HepG2 (cell line): ENCODE measurements around the gene GBX1. TPM values are rescaled to one million over a fixed set of nuclear protein-coding genes. Genes with fewer than 3 reads are reported as not detected.

ENCODE experiments used
- HOXA3 ChIP-seq: sonication (generic); formaldehyde crosslinking; IDR thresholded peaks from 2 replicates; pipeline ENCODE4 v1.5.0; 2020; ENCODE audit warnings: missing genetic modification reagents
- REXO4 ChIP-seq: sonication (generic); formaldehyde crosslinking; IDR thresholded peaks from 2 replicates; pipeline ENCODE4 v1.8.0; 2022; ENCODE audit warnings: missing genetic modification reagents, mild to moderate bottlenecking, borderline replicate concordance
- SOX6 ChIP-seq, 2 experiments: fragments of 450-650 bp in 1 of 2; sonication (generic) in 1 of 2; formaldehyde crosslinking in 1 of 2; IDR thresholded peaks; 2 replicates each; pipeline versions ENCODE4 v1.4.0 to v1.6.1; 2017 to 2020; ENCODE audit warnings: antibody characterized with exemption in 1 of 2, mild to moderate bottlenecking in 1 of 2, missing genetic modification reagents in 1 of 2
- XBP1 ChIP-seq: sonication (generic); formaldehyde crosslinking; IDR thresholded peaks from 2 replicates; pipeline ENCODE4 v1.5.0; 2020; ENCODE audit warnings: missing genetic modification reagents
- ZFP36 ChIP-seq: fragments of 150-350 bp; IDR thresholded peaks from 2 replicates; pipeline ENCODE4 v1.6.1; 2018; ENCODE audit warnings: borderline replicate concordance, low read length, low read depth; ENCODE audit not compliant: partially characterized antibody
- ZNF20 ChIP-seq: sonication (generic); formaldehyde crosslinking; IDR thresholded peaks from 2 replicates; pipeline ENCODE4 v1.4.0; 2020; ENCODE audit warnings: mild to moderate bottlenecking, moderate library complexity, missing genetic modification reagents
- ZNF263 ChIP-seq: sonication (generic); formaldehyde crosslinking; IDR thresholded peaks from 2 replicates; pipeline ENCODE4 v1.4.0; 2020; ENCODE audit warnings: missing genetic modification reagents
- ZNF460 ChIP-seq: sonication (generic); formaldehyde crosslinking; IDR thresholded peaks from 2 replicates; pipeline ENCODE4 v1.5.1; 2020; ENCODE audit warnings: missing genetic modification reagents, mild to moderate bottlenecking, borderline replicate concordance
- polyA plus RNA-seq, 8 experiments: library from polyadenylated mRNA; depleted of rRNA in 3 of 8; stranded (reverse) in 7 of 8; unstranded in 1 of 8; fragments of >200 nt; fragmentation: Illumina TruSeq in 4 of 8; extraction: Trizol in 4 of 8; gene quantifications; 2 replicates each; pipeline versions ENCODE4 v1.2.1 to v1.2.3, GENCODE V29; 2011 to 2016; ENCODE audit warnings: low read depth in 4 of 8, missing spikeins in 1 of 8, mixed read lengths in 1 of 8; ENCODE audit not compliant: insufficient read depth in 1 of 8
- total RNA-seq, 5 experiments: library from RNA; depleted of rRNA; stranded (reverse); fragments of >200 nt; fragmentation: Illumina TruSeq; extraction: Trizol; gene quantifications; 2 replicates each; pipeline ENCODE4 v1.2.3, GENCODE V29; 2016; ENCODE audit warnings: low read depth in 1 of 5
- TF ChIP-seq, protein P1 (sequence below): sonication (generic); formaldehyde crosslinking; IDR thresholded peaks from 2 replicates; pipeline ENCODE4 v1.8.0; 2023; ENCODE audit warnings: mild to moderate bottlenecking, missing genetic modification reagents
- TF ChIP-seq, protein P2 (sequence below): sonication (generic); formaldehyde crosslinking; IDR thresholded peaks from 2 replicates; pipeline ENCODE4 v1.5.1; 2020; ENCODE audit warnings: mild to moderate bottlenecking, missing genetic modification reagents
- TF ChIP-seq, protein P3 (sequence below), 2 experiments: sonication (generic) in 1 of 2; formaldehyde crosslinking in 1 of 2; IDR thresholded peaks; 2 replicates each; pipeline versions ENCODE4 v1.6.1 to v1.9.0; 2014 to 2022; ENCODE audit warnings: antibody characterized with exemption in 1 of 2, borderline replicate concordance in 1 of 2, inconsistent platforms in 1 of 2, low read depth in 1 of 2, missing genetic modification reagents in 1 of 2
- TF ChIP-seq, protein P4 (sequence below): sonication (generic); formaldehyde crosslinking; IDR thresholded peaks from 2 replicates; pipeline ENCODE4 v1.8.1; 2022; ENCODE audit warnings: low read depth, mild to moderate bottlenecking, missing genetic modification reagents

Gene GBX1
- total and polyA plus RNA-seq, 2 of the 13 experiments (the other 11 are each of a cell fraction or from before 2014, with no cell fraction given), result not detected

DNA sequence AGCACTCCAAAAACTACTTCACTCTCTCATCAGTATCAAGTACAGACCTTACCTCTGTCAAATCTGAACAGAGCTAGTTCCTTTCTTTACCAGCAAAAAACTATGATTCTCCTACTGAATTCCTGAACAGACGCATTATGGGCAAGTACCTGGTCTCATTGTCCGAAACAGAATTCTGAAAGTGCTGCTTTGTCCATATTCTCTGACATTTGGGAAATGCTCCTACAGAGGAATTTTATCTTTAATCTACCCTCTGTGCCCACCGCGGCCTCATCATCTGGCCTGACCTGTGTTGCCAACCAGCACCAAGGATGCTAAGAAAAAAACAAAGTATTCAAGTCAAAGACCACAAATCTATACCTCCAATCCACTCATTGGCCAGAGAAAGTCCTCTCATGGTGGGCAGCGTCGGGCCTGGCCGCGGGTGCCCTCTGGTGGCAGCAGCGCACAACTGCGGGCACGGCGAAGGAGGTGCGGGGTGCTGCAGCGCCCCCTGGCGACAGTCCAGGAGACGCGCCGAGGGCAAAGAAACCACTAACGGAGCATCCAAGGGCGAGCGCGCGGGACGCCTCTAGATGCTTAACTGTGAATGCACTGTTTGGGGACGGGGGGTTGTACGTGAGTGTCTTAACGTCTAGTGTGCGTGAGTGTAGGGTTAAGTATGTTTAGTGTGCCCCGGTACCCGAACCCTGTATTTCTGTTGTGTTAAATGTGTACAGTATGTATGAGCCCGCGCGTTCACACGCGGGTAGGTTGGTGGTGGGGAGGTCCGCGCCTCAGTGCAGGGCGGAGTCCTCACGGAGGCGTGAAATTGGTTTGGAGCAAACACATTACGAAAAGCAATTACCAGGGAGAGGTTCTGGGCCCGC is 5.0 kb upstream of the GBX1 start (continued):
- TF ChIP-seq ZNF460 (CRISPR knock-in tag) (no peak), ZFP36 (no peak), ZNF263 (CRISPR knock-in tag) (0 out of 2 replicates have a peak, but pooled peaks have one; percentile 12), REXO4 (CRISPR knock-in tag) (no peak), HOXA3 (CRISPR knock-in tag) (peak; percentile 58; the same call in 1 of the 2 replicates), XBP1 (no peak), SOX6 (IDR thresholded peaks at IDR 0.05) (no peak), SOX6 (CRISPR knock-in tag; IDR thresholded peaks at IDR 0.05) (peak; percentile 28; the same call in 1 of the 2 replicates), ZNF20 (CRISPR knock-in tag) (no peak)
- TF ChIP-seq, protein P1, sequence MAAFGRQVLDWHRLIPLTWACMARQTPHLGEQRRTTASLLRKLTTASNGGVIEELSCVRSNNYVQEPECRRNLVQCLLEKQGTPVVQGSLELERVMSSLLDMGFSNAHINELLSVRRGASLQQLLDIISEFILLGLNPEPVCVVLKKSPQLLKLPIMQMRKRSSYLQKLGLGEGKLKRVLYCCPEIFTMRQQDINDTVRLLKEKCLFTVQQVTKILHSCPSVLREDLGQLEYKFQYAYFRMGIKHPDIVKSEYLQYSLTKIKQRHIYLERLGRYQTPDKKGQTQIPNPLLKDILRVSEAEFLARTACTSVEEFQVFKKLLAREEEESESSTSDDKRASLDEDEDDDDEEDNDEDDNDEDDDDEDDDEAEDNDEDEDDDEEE, result no peak
- TF ChIP-seq, protein P2, sequence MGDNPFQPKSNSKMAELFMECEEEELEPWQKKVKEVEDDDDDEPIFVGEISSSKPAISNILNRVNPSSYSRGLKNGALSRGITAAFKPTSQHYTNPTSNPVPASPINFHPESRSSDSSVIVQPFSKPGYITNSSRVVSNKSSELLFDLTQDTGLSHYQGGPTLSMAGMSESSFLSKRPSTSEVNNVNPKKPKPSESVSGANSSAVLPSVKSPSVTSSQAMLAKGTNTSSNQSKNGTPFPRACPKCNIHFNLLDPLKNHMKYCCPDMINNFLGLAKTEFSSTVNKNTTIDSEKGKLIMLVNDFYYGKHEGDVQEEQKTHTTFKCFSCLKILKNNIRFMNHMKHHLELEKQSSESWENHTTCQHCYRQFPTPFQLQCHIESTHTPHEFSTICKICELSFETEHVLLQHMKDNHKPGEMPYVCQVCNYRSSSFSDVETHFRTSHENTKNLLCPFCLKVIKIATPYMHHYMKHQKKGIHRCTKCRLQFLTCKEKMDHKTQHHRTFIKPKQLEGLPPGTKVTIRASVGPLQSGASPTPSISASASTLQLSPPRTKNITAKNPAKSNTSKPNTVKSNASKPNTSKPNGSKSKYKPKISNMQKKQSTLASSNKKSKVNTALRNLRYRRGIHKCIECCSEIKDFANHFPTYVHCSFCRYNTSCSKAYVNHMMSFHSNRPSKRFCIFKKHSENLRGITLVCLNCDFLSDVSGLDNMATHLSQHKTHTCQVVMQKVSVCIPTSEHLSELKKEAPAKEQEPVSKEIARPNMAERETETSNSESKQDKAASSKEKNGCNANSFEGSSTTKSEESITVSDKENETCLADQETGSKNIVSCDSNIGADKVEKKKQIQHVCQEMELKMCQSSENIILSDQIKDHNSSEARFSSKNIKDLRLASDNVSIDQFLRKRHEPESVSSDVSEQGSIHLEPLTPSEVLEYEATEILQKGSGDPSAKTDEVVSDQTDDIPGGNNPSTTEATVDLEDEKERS (CRISPR knock-in tag), result no peak
- TF ChIP-seq, protein P3, sequence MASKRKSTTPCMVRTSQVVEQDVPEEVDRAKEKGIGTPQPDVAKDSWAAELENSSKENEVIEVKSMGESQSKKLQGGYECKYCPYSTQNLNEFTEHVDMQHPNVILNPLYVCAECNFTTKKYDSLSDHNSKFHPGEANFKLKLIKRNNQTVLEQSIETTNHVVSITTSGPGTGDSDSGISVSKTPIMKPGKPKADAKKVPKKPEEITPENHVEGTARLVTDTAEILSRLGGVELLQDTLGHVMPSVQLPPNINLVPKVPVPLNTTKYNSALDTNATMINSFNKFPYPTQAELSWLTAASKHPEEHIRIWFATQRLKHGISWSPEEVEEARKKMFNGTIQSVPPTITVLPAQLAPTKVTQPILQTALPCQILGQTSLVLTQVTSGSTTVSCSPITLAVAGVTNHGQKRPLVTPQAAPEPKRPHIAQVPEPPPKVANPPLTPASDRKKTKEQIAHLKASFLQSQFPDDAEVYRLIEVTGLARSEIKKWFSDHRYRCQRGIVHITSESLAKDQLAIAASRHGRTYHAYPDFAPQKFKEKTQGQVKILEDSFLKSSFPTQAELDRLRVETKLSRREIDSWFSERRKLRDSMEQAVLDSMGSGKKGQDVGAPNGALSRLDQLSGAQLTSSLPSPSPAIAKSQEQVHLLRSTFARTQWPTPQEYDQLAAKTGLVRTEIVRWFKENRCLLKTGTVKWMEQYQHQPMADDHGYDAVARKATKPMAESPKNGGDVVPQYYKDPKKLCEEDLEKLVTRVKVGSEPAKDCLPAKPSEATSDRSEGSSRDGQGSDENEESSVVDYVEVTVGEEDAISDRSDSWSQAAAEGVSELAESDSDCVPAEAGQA (IDR thresholded peaks at IDR 0.05; ENCODE audit: low read depth), result no peak
- TF ChIP-seq, protein P3 (CRISPR knock-in tag; IDR thresholded peaks at IDR 0.05; ENCODE audit: borderline replicate concordance), result no peak
- TF ChIP-seq, protein P4, sequence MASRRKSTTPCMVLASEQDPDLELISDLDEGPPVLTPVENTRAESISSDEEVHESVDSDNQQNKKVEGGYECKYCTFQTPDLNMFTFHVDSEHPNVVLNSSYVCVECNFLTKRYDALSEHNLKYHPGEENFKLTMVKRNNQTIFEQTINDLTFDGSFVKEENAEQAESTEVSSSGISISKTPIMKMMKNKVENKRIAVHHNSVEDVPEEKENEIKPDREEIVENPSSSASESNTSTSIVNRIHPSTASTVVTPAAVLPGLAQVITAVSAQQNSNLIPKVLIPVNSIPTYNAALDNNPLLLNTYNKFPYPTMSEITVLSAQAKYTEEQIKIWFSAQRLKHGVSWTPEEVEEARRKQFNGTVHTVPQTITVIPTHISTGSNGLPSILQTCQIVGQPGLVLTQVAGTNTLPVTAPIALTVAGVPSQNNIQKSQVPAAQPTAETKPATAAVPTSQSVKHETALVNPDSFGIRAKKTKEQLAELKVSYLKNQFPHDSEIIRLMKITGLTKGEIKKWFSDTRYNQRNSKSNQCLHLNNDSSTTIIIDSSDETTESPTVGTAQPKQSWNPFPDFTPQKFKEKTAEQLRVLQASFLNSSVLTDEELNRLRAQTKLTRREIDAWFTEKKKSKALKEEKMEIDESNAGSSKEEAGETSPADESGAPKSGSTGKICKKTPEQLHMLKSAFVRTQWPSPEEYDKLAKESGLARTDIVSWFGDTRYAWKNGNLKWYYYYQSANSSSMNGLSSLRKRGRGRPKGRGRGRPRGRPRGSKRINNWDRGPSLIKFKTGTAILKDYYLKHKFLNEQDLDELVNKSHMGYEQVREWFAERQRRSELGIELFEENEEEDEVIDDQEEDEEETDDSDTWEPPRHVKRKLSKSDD (CRISPR knock-in tag), result no peak
